Spleen (tissue), 7 donors: ENCODE data around the gene NYNRIN.

Experiments used
- CTCF ChIP-seq, 11 experiments: fragments of 200-600 bp in 7 of 11; fragments of 450-650 bp in 4 of 11; sonication (generic) in 4 of 11; IDR thresholded peaks in 8 of 11; conservative IDR thresholded peaks in 3 of 11; 1 replicate in 7 of 11; 2 replicates in 4 of 11; pipeline versions ENCODE4 v1.4.0 to v1.8.0; 2016 to 2021; ENCODE audit warnings: antibody characterized with exemption in 11 of 11, inconsistent platforms in 4 of 11, mild to moderate bottlenecking in 1 of 11
- POLR2A ChIP-seq, 3 donors: fragments of 450-650 bp; IDR thresholded peaks; one replicate each; pipeline ENCODE4 v1.5.1; 2017; ENCODE audit warnings: antibody characterized with exemption in 3 of 3, mild to moderate bottlenecking in 1 of 3
- POLR2AphosphoS5 ChIP-seq, 3 donors: sonication (generic); formaldehyde crosslinking; IDR thresholded peaks; one replicate each; pipeline ENCODE4 v1.5.1; 2017; ENCODE audit warnings: antibody characterized with exemption in 3 of 3
- donor health status: DM: no; HTN: no; CAD: no; lungs with moderate emphysema.
- donor health status: DM: no; HTN: no; CAD: no.
- donor health status: DM: no; HTN: no; CAD: no.

GRCh38 chr14:24370748-24371147 is 28.1 kb upstream of the NYNRIN start:
- TF ChIP-seq CTCF (IDR thresholded peaks at IDR 0.05 in 8 of 11, conservative IDR thresholded peaks at IDR 0.05 in 3 of 11): no peak
- TF ChIP-seq POLR2AphosphoS5 (IDR thresholded peaks at IDR 0.05): no peak
- TF ChIP-seq POLR2A (IDR thresholded peaks at IDR 0.05): no peak
